Thymus (tissue), 14 donors: ENCODE data around the gene SERPINA10. TPM values are rescaled to one million over a fixed set of nuclear protein-coding genes. Genes with fewer than 3 reads are reported as not detected.

Experiments
- DNase-seq, 9 donors: peaks; one replicate each; pipeline ENCODE4 v3.0.0-alpha.2; 2013; ENCODE audit warnings: low spot score in 9 of 9, low read depth in 6 of 9, missing footprints in 1 of 9
- H3K27ac ChIP-seq, 2 donors: one replicate each; pipeline ENCODE4 v1.5.1; 2013; ENCODE audit warnings: control low read depth in 1 of 2, low read depth in 1 of 2, low read length in 1 of 2, mild to moderate bottlenecking in 1 of 2, moderate library complexity in 1 of 2
- H3K27me3 ChIP-seq, 2 donors: one replicate each; pipeline ENCODE4 v1.5.1; 2013; ENCODE audit warnings: low read length in 1 of 2; ENCODE audit not compliant: control insufficient read depth in 2 of 2, insufficient read depth in 1 of 2
- H3K36me3 ChIP-seq, 2 donors: one replicate each; pipeline ENCODE4 v1.5.1; 2013; ENCODE audit warnings: low read length in 1 of 2, mild to moderate bottlenecking in 1 of 2, moderate library complexity in 1 of 2; ENCODE audit not compliant: control insufficient read depth in 2 of 2, insufficient read depth in 2 of 2
- H3K4me1 ChIP-seq, 2 donors: one replicate each; pipeline ENCODE4 v1.5.1; 2013; ENCODE audit warnings: low read length in 2 of 2; ENCODE audit not compliant: control insufficient read depth in 2 of 2, insufficient read depth in 2 of 2
- H3K4me3 ChIP-seq, 2 donors: one replicate each; pipeline ENCODE4 v1.5.1; 2013; ENCODE audit warnings: low read length in 2 of 2, control low read depth in 1 of 2, mild to moderate bottlenecking in 1 of 2
- H3K9me3 ChIP-seq, 2 donors: one replicate each; pipeline ENCODE4 v1.5.1; 2013; ENCODE audit warnings: low read length in 1 of 2, mild to moderate bottlenecking in 1 of 2; ENCODE audit not compliant: control insufficient read depth in 2 of 2, insufficient read depth in 1 of 2
- WGBS: extraction: QIAGEN DNeasy Blood & Tissue Kit; methylation state at CpG from one replicate; pipeline ENCODE4 v1.1.7; 2013; 5-methylcytosine and 5-hydroxymethylcytosine counted together
- long read RNA-seq, 10 donors: transcript quantifications; one replicate each; lab custom pipeline, GENCODE V29; 2026
- polyA plus RNA-seq: library from polyadenylated mRNA; stranded (reverse); fragments of 200-250 nt; gene quantifications from one replicate; pipeline ENCODE4 v1.2.3, GENCODE V29; 2013
- total RNA-seq: library from RNA; stranded (reverse); fragments of 120-200 nt; gene quantifications from one replicate; pipeline ENCODE4 v1.2.4, GENCODE V29; 2013
- donor health status: healthy.

The SERPINA10 gene, protein sequence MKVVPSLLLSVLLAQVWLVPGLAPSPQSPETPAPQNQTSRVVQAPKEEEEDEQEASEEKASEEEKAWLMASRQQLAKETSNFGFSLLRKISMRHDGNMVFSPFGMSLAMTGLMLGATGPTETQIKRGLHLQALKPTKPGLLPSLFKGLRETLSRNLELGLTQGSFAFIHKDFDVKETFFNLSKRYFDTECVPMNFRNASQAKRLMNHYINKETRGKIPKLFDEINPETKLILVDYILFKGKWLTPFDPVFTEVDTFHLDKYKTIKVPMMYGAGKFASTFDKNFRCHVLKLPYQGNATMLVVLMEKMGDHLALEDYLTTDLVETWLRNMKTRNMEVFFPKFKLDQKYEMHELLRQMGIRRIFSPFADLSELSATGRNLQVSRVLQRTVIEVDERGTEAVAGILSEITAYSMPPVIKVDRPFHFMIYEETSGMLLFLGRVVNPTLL
- 0.05 TPM for total RNA-seq
- polyA plus RNA-seq, result 0.14 TPM
- long read RNA-seq, donor 1, result 0 reads
- long read RNA-seq, donor 2, result 0 reads
- long read RNA-seq, donor 3, result 0 reads
- long read RNA-seq, donor 4, result 0 reads
- long read RNA-seq, donor 5, result 0 reads
- long read RNA-seq, donor 6, result 0 reads
- long read RNA-seq, donor 7, result 0 reads
- long read RNA-seq, donor 8, result 0 reads
- long read RNA-seq, donor 9, result 0 reads
- long read RNA-seq, donor 10, result 0 reads

DNA sequence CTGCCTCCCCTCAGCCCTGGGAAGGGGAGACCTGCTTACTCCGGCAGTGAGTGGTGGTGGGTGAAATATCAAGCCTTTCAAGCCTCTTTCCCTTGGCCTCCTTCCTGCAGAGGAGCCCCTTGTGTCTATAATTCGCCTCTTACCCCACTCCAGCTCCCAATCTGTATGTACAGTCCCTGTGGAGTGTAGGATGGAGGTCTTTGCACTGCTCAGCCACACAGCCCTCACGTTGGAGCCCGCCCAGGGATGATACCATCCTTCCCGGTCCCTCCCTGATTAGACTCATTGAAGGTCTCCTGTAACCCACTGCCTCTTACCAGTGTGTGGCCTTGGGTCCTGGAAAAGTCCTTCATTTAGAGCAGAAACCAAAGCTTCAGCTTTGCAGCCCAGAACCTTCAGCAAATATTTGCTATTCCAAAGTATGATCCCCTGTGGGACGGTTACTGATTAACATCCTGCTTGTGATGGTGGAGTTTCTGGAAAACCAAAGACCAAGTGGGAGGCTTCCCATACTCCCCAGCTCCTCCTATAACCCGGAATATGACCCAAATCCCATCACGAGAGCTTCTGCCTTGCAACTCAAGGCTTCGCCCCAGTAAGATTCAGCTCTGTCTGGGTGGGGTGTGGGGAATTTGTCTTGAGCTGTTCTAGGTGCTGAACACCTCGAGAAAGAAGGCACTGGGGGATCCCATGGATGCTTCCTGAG, at the start of gene SERPINA10:
TSS of gene SERPINA10 (minus strand) at position 397 of the 706 bp plus-strand sequence. CDS start 2,675 bp downstream, outside the sequence.
- Histone ChIP-seq H3K27ac (no peak within 1 kb of the TSS), H3K4me3 (no peak within 1 kb of the TSS), H3K27me3 (no peaks in the 10 kb centered on the region), H3K9me3 (no peaks in the 10 kb centered on the region), H3K36me3 (no peaks in the 10 kb centered on the region), H3K4me1 (no peaks in the 10 kb centered on the region)
- WGBS, result 82% methylated on average over 10 of the region's 10 CpGs
- DNase-seq, result no peak

DNA sequence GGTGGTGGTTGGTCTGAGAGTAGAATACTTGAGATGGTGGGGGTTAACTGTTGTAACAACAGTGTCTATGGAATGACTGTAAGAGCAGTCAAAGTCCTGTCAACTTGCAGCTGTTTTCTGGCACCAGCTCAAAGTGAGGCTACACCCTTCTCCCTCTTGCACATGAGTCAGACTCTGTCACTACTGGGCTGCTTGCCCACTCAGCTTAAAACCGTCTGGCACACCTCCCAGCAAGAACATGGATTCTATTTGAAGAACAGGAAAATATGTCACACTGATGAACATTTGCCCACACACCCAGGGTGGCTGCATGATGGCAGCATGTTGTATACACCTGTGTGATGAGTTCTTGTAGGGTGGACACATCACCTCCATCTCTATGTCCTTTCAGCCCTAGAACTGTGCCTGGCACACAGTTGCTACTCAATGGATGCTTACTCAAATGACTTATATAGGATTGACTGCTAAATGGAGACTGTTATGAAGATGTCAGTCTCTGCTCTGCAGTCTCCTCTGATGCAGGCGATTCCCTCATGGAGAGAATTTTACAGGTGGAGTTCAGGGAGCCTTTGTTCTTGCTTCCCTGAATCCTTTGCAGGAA, 49.4 kb upstream of the SERPINA10 start:
- H3K4me3 ChIP-seq, result no peak overlapping the region
- H3K9me3 ChIP-seq, result no peaks in the 10 kb centered on the region
- no peaks in the 10 kb centered on the region for H3K4me1 ChIP-seq
- H3K27me3 ChIP-seq, result no peaks in the 10 kb centered on the region
- peak in 3 of 9 donors; percentile 1 to 38 (median 2) for DNase-seq
- H3K27ac ChIP-seq, result no peak overlapping the region
- WGBS, result 59% methylated on average over 2 of the region's 2 CpGs
- no peaks in the 10 kb centered on the region for H3K36me3 ChIP-seq

DNA sequence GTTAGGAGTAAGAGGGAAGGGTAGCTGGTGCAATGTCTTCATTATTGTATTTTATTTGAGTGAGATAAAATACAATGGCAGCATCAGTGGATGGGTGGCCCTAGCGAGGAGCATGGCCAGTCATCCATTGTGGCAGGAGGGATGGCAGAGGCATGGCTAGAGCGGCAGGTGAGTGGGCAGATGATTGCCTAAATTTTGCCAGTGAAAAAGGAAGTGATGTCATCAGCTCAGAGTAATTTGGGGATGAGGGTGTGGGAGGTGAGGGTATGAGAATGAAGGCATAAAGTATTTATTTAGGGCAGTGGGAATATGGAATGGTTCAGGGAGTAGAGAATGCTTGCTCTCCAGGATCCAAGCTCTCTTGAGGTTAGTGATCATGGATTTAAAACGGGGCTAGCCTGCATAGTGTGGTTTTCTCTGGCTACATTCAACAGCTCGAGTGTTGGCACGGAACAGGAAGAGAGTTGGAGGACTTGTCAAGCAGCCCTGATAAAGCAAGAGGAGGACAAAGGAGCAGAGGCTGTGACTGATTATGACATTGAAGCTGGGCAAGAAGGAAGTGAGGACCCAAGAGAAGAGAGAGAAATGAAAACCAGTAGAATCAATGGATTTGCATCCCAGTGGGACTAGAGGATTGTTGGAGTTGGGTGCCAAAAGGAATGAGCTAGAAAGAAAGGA, 48.7 kb upstream of the SERPINA10 start:
- no peaks in the 10 kb centered on the region for H3K4me1 ChIP-seq
- H3K4me3 ChIP-seq, result no peak overlapping the region
- no peak for DNase-seq
- H3K9me3 ChIP-seq, result no peaks in the 10 kb centered on the region
- H3K27ac ChIP-seq, result no peak overlapping the region
- H3K27me3 ChIP-seq, result no peaks in the 10 kb centered on the region
- WGBS, result 48% methylated on average over 5 of the region's 5 CpGs
- H3K36me3 ChIP-seq, result no peaks in the 10 kb centered on the region

DNA sequence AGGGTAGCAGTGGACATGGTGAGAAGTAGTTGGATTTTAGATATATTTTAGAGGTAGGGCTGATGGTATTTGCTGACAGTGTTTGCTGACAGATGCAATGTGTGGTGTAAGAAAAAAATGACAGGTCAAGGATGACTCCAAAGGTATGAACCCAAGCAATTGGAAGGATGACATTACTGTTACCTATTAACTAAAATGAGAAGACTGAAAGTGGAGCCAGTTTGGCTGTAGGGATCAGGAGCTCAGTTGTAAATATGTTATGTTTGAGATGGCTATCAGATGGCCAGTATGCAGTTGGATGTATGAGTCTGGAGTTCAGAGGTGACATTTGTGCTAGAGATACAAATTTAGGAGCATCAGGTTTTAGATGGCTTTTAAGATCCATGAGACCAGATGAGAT, 47.5 kb upstream of the SERPINA10 start:
- no peak for DNase-seq
- Histone ChIP-seq H3K4me3 (no peak overlapping the region), H3K9me3 (no peaks in the 10 kb centered on the region), H3K27ac (no peak overlapping the region), H3K27me3 (no peaks in the 10 kb centered on the region), H3K4me1 (no peaks in the 10 kb centered on the region), H3K36me3 (no peaks in the 10 kb centered on the region)

DNA sequence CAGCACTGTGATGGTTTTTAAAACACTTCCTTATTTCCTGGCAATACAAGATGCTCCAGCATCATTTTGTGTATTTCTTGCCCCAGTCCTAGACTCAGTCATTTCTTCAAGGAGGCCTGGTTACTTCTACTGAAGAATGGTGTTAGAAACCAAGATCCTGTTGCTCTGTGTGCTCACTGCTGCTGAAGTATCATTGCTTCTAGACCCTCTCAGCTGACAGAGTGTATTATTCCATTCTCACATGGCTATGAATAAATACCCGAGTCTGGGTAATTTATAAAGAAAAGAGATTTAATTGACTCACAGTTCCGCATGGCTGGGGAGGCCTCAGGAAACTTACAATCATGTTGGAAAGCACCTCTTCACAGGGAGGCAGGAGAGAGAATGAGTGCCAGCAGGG, 45.0 kb upstream of the SERPINA10 start:
- H3K4me1 ChIP-seq, result no peaks in the 10 kb centered on the region
- no peaks in the 10 kb centered on the region for H3K9me3 ChIP-seq
- no peak overlapping the region for H3K4me3 ChIP-seq
- H3K27ac ChIP-seq, result no peak overlapping the region
- 93% methylated on average over 2 of the region's 2 CpGs for WGBS
- no peaks in the 10 kb centered on the region for H3K36me3 ChIP-seq
- DNase-seq, result no peak
- H3K27me3 ChIP-seq, result no peaks in the 10 kb centered on the region

DNA sequence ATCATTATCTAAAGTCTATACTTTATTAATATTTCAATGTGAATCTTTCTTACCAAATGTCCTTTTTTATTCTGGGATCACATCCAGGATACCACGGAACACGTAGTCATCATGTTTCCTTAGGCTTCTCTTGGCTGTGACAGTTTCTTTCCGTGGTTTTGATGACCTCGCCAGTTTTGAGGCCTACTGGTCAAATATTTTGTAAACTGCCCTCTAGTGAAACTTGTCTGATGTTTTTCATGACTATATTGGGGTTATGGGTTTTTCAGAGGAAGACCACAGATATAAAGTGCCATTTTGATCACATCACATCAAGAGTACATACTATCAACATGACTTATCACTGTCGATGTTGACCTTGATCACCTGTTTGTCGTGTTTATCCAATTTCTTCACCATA, 44.2 kb upstream of the SERPINA10 start:
- Histone ChIP-seq H3K4me3 (no peak overlapping the region), H3K36me3 (no peaks in the 10 kb centered on the region)
- WGBS, result 92% methylated on average over 6 of the region's 6 CpGs

DNA sequence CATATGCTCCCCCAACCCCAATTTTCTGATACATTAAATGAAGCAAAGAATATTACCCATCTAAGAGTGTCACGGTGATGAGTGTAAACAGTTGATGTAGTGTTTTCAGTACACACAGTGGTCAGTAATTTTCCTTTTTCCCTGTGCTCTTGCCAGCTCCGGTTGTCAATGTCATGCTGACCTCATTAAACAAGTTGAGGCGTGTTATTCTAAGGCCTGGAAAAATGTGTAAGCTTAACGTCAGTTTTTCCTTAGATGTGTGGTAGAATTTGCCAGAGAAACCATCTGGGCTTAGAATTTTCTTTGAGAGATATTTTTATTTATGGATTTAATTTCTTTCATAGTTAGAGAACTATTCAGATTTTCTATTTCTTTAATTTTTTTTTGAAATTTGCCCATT, 41.8 kb upstream of the SERPINA10 start:
- Histone ChIP-seq H3K36me3 (no peaks in the 10 kb centered on the region), H3K4me3 (no peak overlapping the region), H3K27me3 (no peaks in the 10 kb centered on the region), H3K27ac (no peak overlapping the region), H3K4me1 (no peaks in the 10 kb centered on the region), H3K9me3 (no peaks in the 10 kb centered on the region)
- 92% methylated on average over 4 of the region's 4 CpGs for WGBS
- DNase-seq, result no peak

More for the DNA sequence above, 44.2 kb upstream of the SERPINA10 start:
- Histone ChIP-seq H3K4me1 (no peaks in the 10 kb centered on the region), H3K9me3 (no peaks in the 10 kb centered on the region), H3K27me3 (no peaks in the 10 kb centered on the region), H3K27ac (no peak overlapping the region)
- DNase-seq, result no peak

DNA sequence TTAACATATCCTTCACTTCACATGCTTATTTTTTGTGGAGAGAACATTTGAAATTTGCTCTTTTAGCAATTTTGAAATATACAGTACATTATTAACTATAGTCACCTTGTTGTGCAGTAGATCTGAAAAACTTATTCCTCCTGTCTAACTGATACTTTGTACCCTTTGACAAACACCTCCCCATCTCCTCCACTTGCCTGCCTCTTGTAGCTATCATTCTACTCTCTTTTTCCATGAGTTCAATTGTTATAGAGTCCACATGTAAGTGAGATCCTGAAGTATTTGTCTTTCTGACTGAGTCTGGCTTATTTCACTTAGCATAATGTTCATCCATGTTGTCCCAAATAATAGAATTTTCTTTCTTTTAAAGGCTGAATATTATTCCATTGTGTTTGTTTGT, 39.5 kb upstream of the SERPINA10 start:
- Histone ChIP-seq H3K4me3 (no peak overlapping the region), H3K36me3 (no peaks in the 10 kb centered on the region), H3K9me3 (no peaks in the 10 kb centered on the region), H3K27me3 (no peaks in the 10 kb centered on the region), H3K4me1 (no peaks in the 10 kb centered on the region), H3K27ac (no peak overlapping the region)
- no peak for DNase-seq
